Measurements from ENCODE around the gene CGNL1. TPM values are rescaled to one million over a fixed set of nuclear protein-coding genes. Genes with fewer than 3 reads are reported as not detected.

Gene CGNL1
- total RNA-seq, 8 experiments from 2014 or later, result 0.54 to 24.7 (median 0.82) TPM

GRCh38 chr15:57395292-57395691 is 19.0 kb downstream of the CGNL1 start:
- Histone ChIP-seq H3K4me1 (replicated peaks in 1 of 2) (peaks cover 0 to 4% of the 10 kb centered on the region in 2 donors), H3K27ac (no peak overlapping the region), H3K4me3 (no peak overlapping the region)
- WGBS, 10 experiments, result 0 to 80% (median 20%) methylated on average over 1 to 6 of the region's 6 CpGs; no CpG with 5 or more reads in 1 of the 10 experiments
- in situ Hi-C loops (cut with MboI; ENCODE audit: low pct_unique_long_range_greater_than_20kb in 2 of 9, low sequenced_read_pairs in 9 of 9, unreplicated experiment in 9 of 9), result no loop called here
- peak; percentile 38 to 98 (median 74) for ATAC-seq (replicated peaks in 6 of 8)

- in situ Hi-C loops (cut with MboI; ENCODE audit: low pct_unique_long_range_greater_than_20kb in 2 of 9, low sequenced_read_pairs in 9 of 9, unreplicated experiment in 9 of 9), result no loop called here
- Histone ChIP-seq H3K27ac (no peak overlapping the region), H3K4me3 (no peak overlapping the region), H3K4me1 (replicated peaks in 1 of 2) (peaks cover 5 to 6% of the 10 kb centered on the region in 2 donors)
- ATAC-seq (replicated peaks in 6 of 8), result no peak
- 29 to 96% (median 84%) methylated on average over 1 to 5 of the region's 6 CpGs for WGBS, 10 experiments
Measured at GRCh38 chr15:57398336-57398735, 22.0 kb downstream of the CGNL1 start.

- in situ Hi-C loops (cut with MboI; ENCODE audit: low pct_unique_long_range_greater_than_20kb in 2 of 9, low sequenced_read_pairs in 9 of 9, unreplicated experiment in 9 of 9), result no loop called here
- Histone ChIP-seq H3K4me1 (replicated peaks in 1 of 2) (peaks cover 7 to 8% of the 10 kb centered on the region in 2 donors), H3K27ac (no peak overlapping the region), H3K4me3 (no peak overlapping the region)
- ATAC-seq (replicated peaks in 6 of 8), result no peak
- WGBS, 10 experiments, result 100% methylated on average over 1 of the region's 1 CpG; no CpG with 5 or more reads in 1 of the 10 experiments
Measured at GRCh38 chr15:57401546-57401945, 25.2 kb downstream of the CGNL1 start.

GRCh38 chr15:57403017-57403416 is 26.7 kb downstream of the CGNL1 start:
- Histone ChIP-seq H3K27ac (no peak overlapping the region), H3K4me3 (no peak overlapping the region), H3K4me1 (replicated peaks in 1 of 2) (peaks cover 7 to 8% of the 10 kb centered on the region in 2 donors)
- 0 to 50% (median 24%) methylated on average over 1 to 4 of the region's 4 CpGs; no CpG with 5 or more reads in 3 of the 10 experiments for WGBS, 10 experiments
- in situ Hi-C loops (cut with MboI; ENCODE audit: low pct_unique_long_range_greater_than_20kb in 2 of 9, low sequenced_read_pairs in 9 of 9, unreplicated experiment in 9 of 9), result no loop called here
- ATAC-seq (replicated peaks in 6 of 8), result no peak

GRCh38 chr15:57403566-57404325 is 27.4 kb downstream of the CGNL1 start:
- peak overlapping the region in 1 of 2 donors; percentile 20 for H3K27ac ChIP-seq
- in situ Hi-C loops (cut with MboI; ENCODE audit: low pct_unique_long_range_greater_than_20kb in 2 of 9, low sequenced_read_pairs in 9 of 9, unreplicated experiment in 9 of 9), result no loop called here
- H3K4me3 ChIP-seq, result no peak overlapping the region
- 14 to 100% (median 42%) methylated on average over 1 to 5 of the region's 5 CpGs; no CpG with 5 or more reads in 1 of the 10 experiments for WGBS, 10 experiments
- ATAC-seq (replicated peaks in 6 of 8), result peak in 7 of 8 experiments; percentile 41 to 85 (median 80)
- H3K4me1 ChIP-seq (replicated peaks in 1 of 2), result peaks cover 7 to 8% of the 10 kb centered on the region in 2 donors

GRCh38 chr15:57405133-57405532 is 28.8 kb downstream of the CGNL1 start:
- Histone ChIP-seq H3K4me1 (replicated peaks in 1 of 2) (peaks cover 7 to 8% of the 10 kb centered on the region in 2 donors), H3K4me3 (no peak overlapping the region), H3K27ac (no peak overlapping the region)
- 42 to 100% (median 72%) methylated on average over 1 to 5 of the region's 5 CpGs; no CpG with 5 or more reads in 1 of the 10 experiments for WGBS, 10 experiments
- ATAC-seq (replicated peaks in 6 of 8), result no peak
- in situ Hi-C loops (cut with MboI; ENCODE audit: low pct_unique_long_range_greater_than_20kb in 2 of 9, low sequenced_read_pairs in 9 of 9, unreplicated experiment in 9 of 9), result no loop called here

GRCh38 chr15:57406062-57406772 is 29.9 kb downstream of the CGNL1 start:
- H3K27ac ChIP-seq, result no peak overlapping the region
- 59 to 100% (median 98%) methylated on average over 1 to 5 of the region's 7 CpGs; no CpG with 5 or more reads in 2 of the 10 experiments for WGBS, 10 experiments
- H3K4me1 ChIP-seq (replicated peaks in 1 of 2), result peaks cover 7 to 8% of the 10 kb centered on the region in 2 donors
- peak in 1 of 8 experiments; percentile 53 for ATAC-seq (replicated peaks in 6 of 8)
- in situ Hi-C loops (cut with MboI; ENCODE audit: low pct_unique_long_range_greater_than_20kb in 2 of 9, low sequenced_read_pairs in 9 of 9, unreplicated experiment in 9 of 9), result no loop called here
- no peak overlapping the region for H3K4me3 ChIP-seq

GRCh38 chr15:57410373-57410772 is 34.1 kb downstream of the CGNL1 start:
- WGBS, 10 experiments, result 40 to 100% (median 46%) methylated on average over 1 to 3 of the region's 3 CpGs; no CpG with 5 or more reads in 2 of the 10 experiments
- in situ Hi-C loops (cut with MboI; ENCODE audit: low pct_unique_long_range_greater_than_20kb in 2 of 9, low sequenced_read_pairs in 9 of 9, unreplicated experiment in 9 of 9), result no loop called here
- ATAC-seq (replicated peaks in 6 of 8), result no peak
- Histone ChIP-seq H3K4me1 (replicated peaks in 1 of 2) (no peaks in the 10 kb centered on the region), H3K27ac (no peak overlapping the region), H3K4me3 (no peak overlapping the region)

- H3K27ac ChIP-seq, result no peak overlapping the region
- no peaks in the 10 kb centered on the region for H3K4me1 ChIP-seq (replicated peaks in 1 of 2)
- no peak for ATAC-seq (replicated peaks in 6 of 8)
- H3K4me3 ChIP-seq, result no peak overlapping the region
- in situ Hi-C loops (cut with MboI; ENCODE audit: low pct_unique_long_range_greater_than_20kb in 2 of 9, low sequenced_read_pairs in 9 of 9, unreplicated experiment in 9 of 9), result no loop called here
- 43 to 94% (median 67%) methylated on average over 1 to 9 of the region's 12 CpGs for WGBS, 10 experiments
Measured at GRCh38 chr15:57411945-57412768, 35.9 kb downstream of the CGNL1 start.

- ATAC-seq (replicated peaks in 6 of 8), result no peak
- 0 to 100% (median 86%) methylated on average over 1 to 7 of the region's 7 CpGs; no CpG with 5 or more reads in 2 of the 10 experiments for WGBS, 10 experiments
- Histone ChIP-seq H3K4me1 (replicated peaks in 1 of 2) (no peaks in the 10 kb centered on the region), H3K27ac (no peak overlapping the region), H3K4me3 (no peak overlapping the region)
- in situ Hi-C loops (cut with MboI; ENCODE audit: low pct_unique_long_range_greater_than_20kb in 2 of 9, low sequenced_read_pairs in 9 of 9, unreplicated experiment in 9 of 9), result no loop called here
Measured at GRCh38 chr15:57415602-57416001, 39.3 kb downstream of the CGNL1 start.

GRCh38 chr15:57418635-57419034 is 42.3 kb downstream of the CGNL1 start:
- Histone ChIP-seq H3K4me3 (no peak overlapping the region), H3K4me1 (replicated peaks in 1 of 2) (peaks cover 6 to 15% of the 10 kb centered on the region in 2 donors), H3K27ac (no peak overlapping the region)
- in situ Hi-C loops (cut with MboI; ENCODE audit: low pct_unique_long_range_greater_than_20kb in 2 of 9, low sequenced_read_pairs in 9 of 9, unreplicated experiment in 9 of 9), result no loop called here
- ATAC-seq (replicated peaks in 6 of 8), result no peak
- 60 to 100% (median 94%) methylated on average over 2 to 3 of the region's 13 CpGs; no CpG with 5 or more reads in 6 of the 10 experiments for WGBS, 10 experiments

GRCh38 chr15:57419335-57419734 is 43.0 kb downstream of the CGNL1 start:
- Histone ChIP-seq H3K4me1 (replicated peaks in 1 of 2) (peaks cover 6 to 15% of the 10 kb centered on the region in 2 donors), H3K4me3 (no peak overlapping the region), H3K27ac (no peak overlapping the region)
- 15 to 100% (median 83%) methylated on average over 1 to 2 of the region's 2 CpGs for WGBS, 10 experiments
- in situ Hi-C loops (cut with MboI; ENCODE audit: low pct_unique_long_range_greater_than_20kb in 2 of 9, low sequenced_read_pairs in 9 of 9, unreplicated experiment in 9 of 9), result no loop called here
- no peak for ATAC-seq (replicated peaks in 6 of 8)
